C4-2B (cell line): ENCODE measurements around the gene RNF214.

Experiments
- ZFX ChIP-seq: fragments of 450-650 bp; IDR thresholded peaks from 2 replicates; pipeline ENCODE4 v1.6.1; 2017
- TF ChIP-seq, protein P1 (sequence below): fragments of 450-650 bp; conservative IDR thresholded peaks from 2 replicates; pipeline ENCODE4 v1.5.1; 2017; ENCODE audit warnings: mild to moderate bottlenecking

DNA sequence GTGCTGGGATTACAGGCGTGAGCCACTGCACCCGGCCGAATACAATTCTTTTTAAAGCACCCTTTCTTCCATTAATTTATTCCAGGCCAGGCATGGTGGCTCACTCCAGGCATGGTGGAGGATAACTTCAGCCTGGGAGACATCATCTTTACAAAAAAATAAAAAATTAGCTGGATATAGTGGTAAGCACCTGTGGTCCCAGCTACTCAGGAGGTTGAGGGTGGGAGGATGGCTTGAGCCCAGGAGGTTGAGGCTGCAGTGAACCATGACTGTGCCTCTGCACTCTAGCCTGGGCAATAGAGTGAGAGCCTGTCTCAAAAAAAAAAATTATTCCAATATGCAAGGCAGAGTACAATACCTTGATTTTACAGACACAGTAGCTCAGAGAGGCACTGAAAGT lies 21.9 kb upstream of the RNF214 start:
- TF ChIP-seq, protein P1, sequence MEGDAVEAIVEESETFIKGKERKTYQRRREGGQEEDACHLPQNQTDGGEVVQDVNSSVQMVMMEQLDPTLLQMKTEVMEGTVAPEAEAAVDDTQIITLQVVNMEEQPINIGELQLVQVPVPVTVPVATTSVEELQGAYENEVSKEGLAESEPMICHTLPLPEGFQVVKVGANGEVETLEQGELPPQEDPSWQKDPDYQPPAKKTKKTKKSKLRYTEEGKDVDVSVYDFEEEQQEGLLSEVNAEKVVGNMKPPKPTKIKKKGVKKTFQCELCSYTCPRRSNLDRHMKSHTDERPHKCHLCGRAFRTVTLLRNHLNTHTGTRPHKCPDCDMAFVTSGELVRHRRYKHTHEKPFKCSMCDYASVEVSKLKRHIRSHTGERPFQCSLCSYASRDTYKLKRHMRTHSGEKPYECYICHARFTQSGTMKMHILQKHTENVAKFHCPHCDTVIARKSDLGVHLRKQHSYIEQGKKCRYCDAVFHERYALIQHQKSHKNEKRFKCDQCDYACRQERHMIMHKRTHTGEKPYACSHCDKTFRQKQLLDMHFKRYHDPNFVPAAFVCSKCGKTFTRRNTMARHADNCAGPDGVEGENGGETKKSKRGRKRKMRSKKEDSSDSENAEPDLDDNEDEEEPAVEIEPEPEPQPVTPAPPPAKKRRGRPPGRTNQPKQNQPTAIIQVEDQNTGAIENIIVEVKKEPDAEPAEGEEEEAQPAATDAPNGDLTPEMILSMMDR: no peak
- no peak for TF ChIP-seq ZFX
